H1 (cell line): ENCODE measurements around the gene TBC1D2. TPM values are rescaled to one million over a fixed set of nuclear protein-coding genes. Genes with fewer than 3 reads are reported as not detected.

Experiments used
- CTCF ChIP-seq, 3 experiments: IDR thresholded peaks; 1 replicate in 2 of 3; 2 replicates in 1 of 3; pipeline versions ENCODE4 v1.5.1 to v1.6.1; 2011; ENCODE audit warnings: low read length in 3 of 3, mild to moderate bottlenecking in 3 of 3, inconsistent platforms in 2 of 3, low read depth in 1 of 3, moderate library complexity in 1 of 3; ENCODE audit not compliant: insufficient read depth in 1 of 3; ENCODE audit errors: control extremely low read depth in 1 of 3
- polyA plus RNA-seq, 7 experiments: library from polyadenylated mRNA; depleted of rRNA in 3 of 7; stranded (reverse) in 5 of 7; unstranded in 2 of 7; fragments of >200 nt in 5 of 7; fragments of 200-250 nt in 2 of 7; gene quantifications; 1 replicate in 5 of 7; 2 replicates in 1 of 7; 4 replicates in 1 of 7; pipeline versions ENCODE4 v1.2.1 to v1.2.3, GENCODE V29; 2011 to 2013; ENCODE audit warnings: missing spikeins in 2 of 7, mixed read lengths in 2 of 7
- total RNA-seq: library from RNA; stranded (reverse); fragmentation: NEBNext Ultra II Directional; extraction: Animal tissue kit (Norgen Biotek cat#: 25700); gene quantifications from 2 replicates; pipeline ENCODE4 v1.2.1, GENCODE V29; 2021

Gene TBC1D2
- total and polyA plus RNA-seq, 2 of the 8 experiments (the other 6 are each of a cell fraction or from before 2014, with no cell fraction given) = 7.4 TPM

GRCh38 chr9:98247831-98248657 is 7.4 kb downstream of the TBC1D2 start (continued):
- no peak for TF ChIP-seq CTCF (IDR thresholded peaks at IDR 0.05; ENCODE audit: control extremely low read depth in 1 of 3, insufficient read depth in 1 of 3, low read depth in 1 of 3, low read length in 3 of 3)
